Stimulated activated CD4-positive, alpha-beta T cell treated with anti-CD3 and anti-CD28 coated beads, TNF-alpha, amount 100 ng/mL, for 24 hours (primary cell): Measurements from ENCODE around the gene CCM2.

Source experiments
- DNase-seq, 3 experiments: peaks; one replicate each; pipeline ENCODE4 v3.0.0-alpha.2; 2020; ENCODE audit warnings: low read depth in 3 of 3

Gene CCM2

DNA sequence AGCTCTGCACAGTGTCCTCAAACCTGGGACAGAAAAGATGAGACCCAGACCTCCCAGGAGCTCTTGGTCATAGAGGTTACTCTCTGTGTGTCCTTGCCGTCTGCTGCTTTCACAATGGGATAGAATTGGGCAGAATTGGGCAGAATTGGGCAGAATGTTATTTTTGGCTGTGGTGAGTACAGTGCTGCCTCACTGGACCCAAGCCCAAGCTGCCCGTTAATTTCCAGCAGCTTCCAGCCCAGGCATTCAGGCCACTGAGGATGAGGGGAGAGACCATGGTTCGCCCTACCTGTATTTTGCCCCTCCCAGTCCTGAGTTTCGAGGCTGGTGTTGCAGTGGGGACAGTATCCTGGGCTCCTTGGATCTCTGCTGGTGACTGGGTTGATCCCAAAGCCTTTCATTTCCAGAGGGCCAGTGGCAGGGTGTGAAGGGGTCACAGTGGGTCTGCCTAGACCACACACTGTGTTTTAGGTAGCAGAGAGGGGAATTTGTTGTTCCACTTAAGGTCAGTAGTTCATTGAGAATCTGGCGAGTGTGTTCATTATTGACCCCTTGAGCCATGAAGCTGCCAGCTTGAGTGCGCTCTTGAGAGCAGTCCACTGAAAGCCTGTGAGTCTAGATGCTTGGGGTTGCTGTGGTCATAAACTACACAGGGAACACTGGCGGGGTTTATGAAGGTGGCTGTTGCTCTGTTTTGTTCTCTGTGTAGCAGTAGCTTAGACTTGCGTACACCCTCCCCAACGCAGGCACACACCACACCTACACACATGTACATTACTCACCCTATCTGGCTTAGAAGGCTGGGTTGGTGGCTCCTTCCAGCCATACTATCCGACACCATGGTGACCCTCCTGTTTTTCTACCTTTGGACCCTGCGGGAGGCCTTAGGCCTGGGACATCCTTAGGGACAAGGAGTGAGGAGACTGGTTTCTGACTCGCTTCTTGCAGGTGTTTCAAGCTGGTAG lies 65.3 kb downstream of the CCM2 start:
- no peak for DNase-seq

DNA sequence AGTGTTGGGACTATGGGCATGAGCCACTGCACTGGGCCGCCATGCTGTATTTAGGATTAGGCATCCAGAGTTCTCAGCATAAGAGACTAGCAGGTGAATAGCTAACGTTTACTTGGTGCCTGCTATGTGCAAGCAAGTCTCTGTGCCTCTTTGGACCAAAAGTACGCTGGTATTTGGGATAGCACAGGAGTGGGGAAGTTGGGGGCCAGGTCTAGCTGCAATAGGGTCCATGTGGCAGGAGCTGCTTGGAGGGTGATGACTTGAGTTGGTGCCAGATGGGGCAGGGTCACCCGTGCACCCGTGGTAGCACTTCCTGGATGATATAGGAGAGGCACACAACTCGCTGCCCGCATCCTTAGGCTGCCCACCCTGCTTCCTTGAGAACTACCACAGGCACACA lies 66.4 kb downstream of the CCM2 start:
- no peak for DNase-seq

DNA sequence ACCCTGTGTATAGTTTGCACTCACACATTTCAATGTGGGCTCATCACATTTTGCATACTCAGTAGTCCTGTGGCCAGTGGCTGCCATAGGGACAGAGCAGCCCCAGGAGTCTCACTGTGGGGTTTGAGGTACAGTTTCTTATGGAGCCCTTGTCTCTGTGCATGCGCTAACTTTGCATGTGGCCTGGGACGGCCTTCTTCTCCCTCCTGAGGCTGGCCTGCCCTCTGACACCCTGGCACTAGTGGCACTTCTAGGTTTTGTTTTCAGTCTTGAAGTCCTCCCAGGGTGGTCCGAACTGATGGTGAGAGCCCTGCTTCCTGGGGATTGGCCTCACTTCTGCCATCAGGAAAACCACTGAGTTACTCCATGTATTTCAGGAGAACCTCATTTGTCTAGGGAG lies 67.6 kb downstream of the CCM2 start:
- DNase-seq, result no peak

GRCh38 chr7:45068236-45069023 lies 68.4 kb downstream of the CCM2 start:
- no peak for DNase-seq

DNA sequence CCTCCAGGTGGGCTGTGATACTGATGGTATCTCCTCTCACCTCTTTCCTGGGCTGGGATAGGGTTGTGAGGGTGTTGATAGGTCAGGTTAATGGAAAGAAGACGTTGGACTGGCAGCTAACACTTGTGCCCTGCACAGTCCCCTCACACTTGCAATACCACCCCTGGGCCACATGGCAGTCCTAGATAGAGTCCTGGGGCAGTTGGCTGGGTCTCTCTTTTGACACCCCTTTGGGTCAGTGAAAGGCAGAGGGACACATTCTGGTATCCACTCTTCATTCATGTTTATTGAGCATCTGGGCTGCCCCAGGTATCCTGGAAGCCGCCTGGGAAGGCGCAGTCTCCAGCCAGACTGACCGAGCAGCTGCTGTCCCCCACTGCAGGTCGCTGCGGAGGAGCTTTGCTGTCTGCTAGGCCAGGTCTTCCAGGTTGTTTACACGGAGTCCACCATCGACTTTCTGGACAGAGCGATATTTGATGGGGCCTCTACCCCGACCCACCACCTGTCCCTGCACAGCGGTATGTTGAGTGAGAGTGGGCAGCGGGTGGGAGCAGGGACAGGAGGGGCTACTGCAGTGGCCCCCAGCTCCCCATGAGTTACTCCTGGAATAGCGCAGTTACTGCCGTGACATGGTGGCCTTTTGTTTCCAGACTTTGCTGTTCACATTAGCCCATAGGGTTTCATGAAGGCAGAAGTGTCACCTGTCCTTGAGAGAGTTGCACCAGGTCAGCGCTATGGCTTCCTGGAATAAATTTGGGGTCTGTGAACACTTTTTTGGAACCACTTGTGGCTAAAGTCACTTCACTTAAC lies 69.6 kb downstream of the CCM2 start:
- no peak for DNase-seq

GRCh38 chr7:45070254-45070642 lies 70.2 kb downstream of the CCM2 start:
- DNase-seq, result no peak

- no peak for DNase-seq
These were observed 71.5 kb downstream of the CCM2 start for GRCh38 chr7:45071528-45071927.

- no peak for DNase-seq
These were observed 72.4 kb downstream of the CCM2 start for GRCh38 chr7:45072131-45073030.

DNA sequence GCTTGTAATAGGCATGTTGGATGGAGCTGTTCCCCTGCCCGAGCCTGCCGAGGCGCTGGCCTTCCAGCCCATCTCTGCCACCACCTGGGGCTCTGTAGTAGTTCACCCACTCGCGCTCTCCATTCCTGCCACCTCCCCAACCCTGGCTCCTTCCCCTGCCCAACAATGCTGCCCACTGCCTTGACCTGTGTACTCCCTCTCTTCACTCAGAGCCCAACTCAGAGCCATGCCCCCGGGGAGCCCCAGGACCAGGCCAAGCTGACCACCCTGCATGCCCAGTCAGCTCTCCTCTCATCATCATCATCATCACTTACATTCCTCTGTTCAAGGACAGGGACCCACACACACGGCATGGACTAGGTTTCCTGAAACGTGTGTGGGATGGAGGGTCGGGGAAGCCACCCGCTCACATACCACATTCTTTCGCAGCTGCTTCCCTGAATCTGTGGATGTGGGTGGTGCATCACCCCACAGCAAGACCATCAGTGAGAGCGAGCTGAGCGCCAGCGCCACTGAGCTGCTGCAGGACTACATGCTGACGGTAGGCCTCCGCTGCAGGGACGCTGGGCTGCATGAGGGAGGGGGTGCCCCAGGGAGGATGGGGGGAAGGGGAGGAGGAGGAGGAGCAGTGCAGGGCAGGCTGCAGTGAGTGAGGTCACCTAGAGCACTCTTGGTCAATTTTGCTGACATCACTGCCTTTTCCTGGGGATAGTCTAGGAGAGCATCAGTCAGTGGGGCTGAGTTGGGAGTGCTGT lies 73.2 kb downstream of the CCM2 start:
- DNase-seq, result no peak

GRCh38 chr7:45073786-45074527 lies 74.0 kb downstream of the CCM2 start:
- no peak for DNase-seq

- DNase-seq, result no peak
These were observed 74.7 kb downstream of the CCM2 start for GRCh38 chr7:45074528-45075354.

- no peak for DNase-seq
These were observed 75.3 kb downstream of the CCM2 start for GRCh38 chr7:45075355-45075644.

DNA sequence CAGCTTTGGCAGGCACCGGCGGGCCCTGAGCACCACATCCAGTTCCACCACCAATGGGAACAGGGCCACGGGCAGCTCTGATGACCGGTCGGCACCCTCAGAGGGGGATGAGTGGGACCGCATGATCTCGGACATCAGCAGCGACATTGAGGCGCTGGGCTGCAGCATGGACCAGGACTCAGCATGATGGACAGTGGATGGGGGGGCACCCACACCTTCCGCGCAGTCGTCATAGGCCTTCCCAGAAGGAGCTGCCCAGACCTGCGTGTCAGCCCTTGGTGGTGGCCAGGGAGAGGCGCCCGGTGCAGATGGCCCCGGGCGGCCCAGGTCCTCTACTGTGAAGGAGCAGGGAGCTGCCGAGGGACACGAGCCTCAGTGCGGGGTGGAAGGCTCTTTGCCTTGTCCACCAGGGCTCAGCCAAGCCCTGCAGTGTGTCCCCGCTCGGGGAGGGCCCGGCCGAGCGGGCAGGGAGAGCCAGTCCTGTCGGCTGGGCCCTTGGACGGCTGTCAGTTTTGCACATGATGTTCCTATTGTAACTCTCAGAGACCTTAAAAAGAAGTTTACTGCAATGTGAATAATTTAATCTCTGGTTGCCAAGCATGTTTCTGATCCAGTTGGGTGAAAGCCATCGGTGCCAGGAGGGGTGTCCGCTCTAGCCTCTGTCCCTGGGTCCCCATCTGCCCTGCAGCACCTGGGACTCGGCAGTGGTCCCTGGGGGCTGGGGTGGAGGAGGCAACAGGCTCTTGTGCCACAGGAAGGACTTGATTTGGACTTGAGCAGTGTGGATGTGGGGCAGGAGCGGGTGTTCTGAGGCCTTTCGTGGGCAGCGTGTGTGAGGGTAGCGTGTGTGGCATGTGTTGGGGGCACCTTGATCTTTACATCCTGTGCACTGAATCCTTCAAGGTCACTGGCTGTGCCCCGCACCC lies 76.1 kb downstream of the CCM2 start:
- no peak for DNase-seq

GRCh38 chr7:45076946-45077345 lies 76.9 kb downstream of the CCM2 start:
- DNase-seq, result no peak

DNA sequence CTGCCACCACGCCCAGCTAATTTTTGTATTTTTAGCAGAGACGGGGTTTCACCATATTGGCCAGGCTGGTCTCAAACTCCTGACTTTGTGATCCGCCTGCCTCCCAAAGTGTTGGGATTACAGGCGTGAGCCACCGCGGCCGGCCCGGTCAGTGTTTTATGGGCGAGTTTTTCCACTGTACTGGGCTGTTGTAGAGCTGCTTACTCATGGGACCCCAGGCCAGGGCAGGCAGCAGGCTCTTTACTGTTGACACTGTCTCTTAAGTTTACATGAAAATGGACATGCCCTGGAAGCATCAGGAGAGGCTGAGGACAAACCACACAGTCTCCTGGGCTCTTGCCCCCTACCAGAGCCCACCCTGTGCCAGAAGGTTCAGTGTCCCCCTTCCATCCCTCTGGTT lies 77.6 kb downstream of the CCM2 start:
- DNase-seq, result no peak

GRCh38 chr7:45078125-45078681 lies 78.2 kb downstream of the CCM2 start:
- DNase-seq, result no peak

DNA sequence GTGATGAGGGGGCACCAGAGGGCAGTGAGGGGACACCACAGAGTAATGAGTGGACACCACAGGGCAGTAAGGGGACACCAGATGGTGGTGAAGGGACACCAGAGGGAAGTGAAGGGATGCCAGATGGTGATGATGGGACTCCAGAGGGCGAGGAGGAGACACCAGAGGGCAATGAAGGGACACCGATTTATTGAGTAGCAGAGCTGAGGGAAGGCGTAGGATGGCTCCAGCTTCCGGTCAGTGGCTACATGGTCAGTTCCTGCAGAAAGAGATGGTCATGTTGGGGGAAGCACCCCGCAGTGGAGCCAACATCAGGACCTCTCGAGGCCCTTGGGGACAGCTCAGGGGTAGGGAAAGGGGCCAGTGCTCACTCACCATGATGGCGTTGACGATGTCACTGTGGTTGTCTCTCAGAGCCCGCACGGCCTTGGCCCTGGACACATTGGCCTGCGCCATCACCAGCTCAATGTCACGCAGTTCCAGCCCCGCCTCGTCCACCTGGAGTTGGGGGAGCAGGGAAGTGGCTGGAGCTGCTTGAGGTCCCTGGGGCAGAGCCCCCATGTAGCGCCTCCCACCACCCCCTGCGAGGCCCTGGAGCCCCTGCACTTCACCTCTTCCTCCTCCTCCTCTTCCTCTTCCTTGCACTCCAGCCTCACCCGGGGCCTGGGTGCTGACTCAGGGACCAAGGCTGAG lies 80.4 kb downstream of the CCM2 start:
- no peak for DNase-seq
